Neural progenitor cell (in vitro differentiated cells): Measurements from ENCODE around the gene PRDM4.

Experiments used
- EZH2 ChIP-seq: fragments of 200-600 bp; sonication (generic); IDR thresholded peaks from 2 replicates; pipeline ENCODE4 v1.6.1; 2017; ENCODE audit warnings: antibody characterized with exemption, mild to moderate bottlenecking, moderate library complexity
- EZH2phosphoT487 ChIP-seq: fragments of 200-600 bp; sonication (generic); IDR thresholded peaks from 2 replicates; pipeline ENCODE4 v1.6.1; 2017; ENCODE audit warnings: antibody characterized with exemption
- TF ChIP-seq, protein P1 (sequence below): fragments of 200-600 bp; sonication (generic); IDR thresholded peaks from 2 replicates; pipeline ENCODE4 v1.5.1; 2017; ENCODE audit warnings: antibody characterized with exemption, mild to moderate bottlenecking

DNA sequence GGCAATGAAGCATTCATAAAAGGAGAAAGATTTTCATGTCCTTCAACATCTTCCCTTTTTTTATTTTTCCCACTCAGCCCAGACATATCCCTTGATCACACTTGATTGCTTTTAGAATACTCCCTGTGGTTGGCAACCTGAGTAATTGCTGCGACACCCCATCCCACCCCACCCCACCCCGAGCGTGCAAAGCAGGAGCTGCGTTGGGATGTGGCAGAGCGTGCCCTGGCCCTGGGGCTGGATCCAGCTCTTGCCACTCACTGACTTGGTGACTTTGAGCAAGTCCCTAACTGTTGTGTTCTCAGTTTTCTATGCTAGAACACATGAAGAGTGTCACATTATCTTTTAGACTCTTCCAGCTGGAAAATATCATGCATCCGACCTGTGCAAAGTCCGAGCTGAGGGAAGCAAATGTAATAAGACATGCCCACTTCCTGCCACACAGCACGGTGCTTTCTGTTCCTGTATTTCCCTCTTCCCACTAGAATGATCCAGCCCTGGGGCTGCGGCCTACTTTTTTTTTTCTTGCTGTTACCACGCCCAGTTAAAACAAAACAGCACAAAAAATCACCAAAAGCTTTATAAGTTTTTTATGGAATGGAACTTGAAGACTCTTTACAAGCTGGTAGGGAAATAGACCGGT is 17.6 kb upstream of the PRDM4 start:
- TF ChIP-seq, protein P1, sequence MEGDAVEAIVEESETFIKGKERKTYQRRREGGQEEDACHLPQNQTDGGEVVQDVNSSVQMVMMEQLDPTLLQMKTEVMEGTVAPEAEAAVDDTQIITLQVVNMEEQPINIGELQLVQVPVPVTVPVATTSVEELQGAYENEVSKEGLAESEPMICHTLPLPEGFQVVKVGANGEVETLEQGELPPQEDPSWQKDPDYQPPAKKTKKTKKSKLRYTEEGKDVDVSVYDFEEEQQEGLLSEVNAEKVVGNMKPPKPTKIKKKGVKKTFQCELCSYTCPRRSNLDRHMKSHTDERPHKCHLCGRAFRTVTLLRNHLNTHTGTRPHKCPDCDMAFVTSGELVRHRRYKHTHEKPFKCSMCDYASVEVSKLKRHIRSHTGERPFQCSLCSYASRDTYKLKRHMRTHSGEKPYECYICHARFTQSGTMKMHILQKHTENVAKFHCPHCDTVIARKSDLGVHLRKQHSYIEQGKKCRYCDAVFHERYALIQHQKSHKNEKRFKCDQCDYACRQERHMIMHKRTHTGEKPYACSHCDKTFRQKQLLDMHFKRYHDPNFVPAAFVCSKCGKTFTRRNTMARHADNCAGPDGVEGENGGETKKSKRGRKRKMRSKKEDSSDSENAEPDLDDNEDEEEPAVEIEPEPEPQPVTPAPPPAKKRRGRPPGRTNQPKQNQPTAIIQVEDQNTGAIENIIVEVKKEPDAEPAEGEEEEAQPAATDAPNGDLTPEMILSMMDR: no peak
- no peak for TF ChIP-seq EZH2
- TF ChIP-seq EZH2phosphoT487: no peak
